Endometrial microvascular endothelial cells (primary cell): ENCODE measurements around the gene ZNF334. TPM values are rescaled to one million over a fixed set of nuclear protein-coding genes. Genes with fewer than 3 reads are reported as not detected.

ENCODE experiments used
- total RNA-seq: library from RNA; depleted of rRNA; stranded (reverse); fragments of >200 nt; gene quantifications from one replicate; pipeline ENCODE4 v1.2.3, GENCODE V29; 2015; ENCODE audit errors: inconsistent ontology term

The ZNF334 gene
- total RNA-seq, 1 donor from 2014 or later, result 0.19 TPM

Other genes starting within 250 kb of the ZNF334 start
- not detected for gene CDH22, start 205.1 kb downstream of the ZNF334 start, total RNA-seq
- 41.7 TPM for gene ELMO2, start 106.9 kb downstream of the ZNF334 start, total RNA-seq
- not detected for gene OCSTAMP, start 37.1 kb upstream of the ZNF334 start, total RNA-seq
- gene SLC13A3, start 137.9 kb upstream of the ZNF334 start, total RNA-seq, result not detected
- gene TP53RK, start 175.9 kb upstream of the ZNF334 start, total RNA-seq, result 31.6 TPM
- 3.5 TPM for gene SLC2A10, start 196.1 kb upstream of the ZNF334 start, total RNA-seq